Smooth muscle cell of the umbilical artery (primary cell): ENCODE measurements around the gene CD48. TPM values are rescaled to one million over a fixed set of nuclear protein-coding genes. Genes with fewer than 3 reads are reported as not detected.

ENCODE experiments used
- total RNA-seq: library from RNA; depleted of rRNA; stranded (reverse); fragments of >200 nt; gene quantifications from 2 replicates; pipeline ENCODE4 v1.2.3, GENCODE V29; 2014

CD48 gene
- total RNA-seq, result not detected in 2 replicates

GRCh38 chr1:160711602-160712311 lies at the start of gene CD48:
TSS of gene CD48 (minus strand) at chr1:160711822. CDS start at chr1:160711763, 59 bp downstream.

GRCh38 chr1:160739098-160739511 lies 27.5 kb upstream of the CD48 start, which contains the start of gene SLAMF7:
TSS of gene SLAMF7 (plus strand) at chr1:160739247. CDS start at chr1:160739302, 55 bp downstream.

GRCh38 chr1:160646711-160647328 lies 64.8 kb downstream of the CD48 start, which contains the start of gene SLAMF1:
TSS of gene SLAMF1 (minus strand) at chr1:160647044. CDS start at chr1:160646945, 99 bp downstream.

Other genes starting within 250 kb of the CD48 start
- gene SLAMF6, start 188.6 kb downstream of the CD48 start, total RNA-seq, result not detected in 2 replicates
- not detected in 2 replicates for gene CD84, start 132.3 kb downstream of the CD48 start, total RNA-seq
- not detected in 2 replicates for gene SLAMF1, start 64.8 kb downstream of the CD48 start, total RNA-seq
- gene SLAMF7, start 27.4 kb upstream of the CD48 start, total RNA-seq, result not detected in 2 replicates
- gene LY9, start 84.4 kb upstream of the CD48 start, total RNA-seq, result not detected in 2 replicates
- gene CD244, start 151.1 kb upstream of the CD48 start, total RNA-seq, result not detected in 2 replicates
- gene ITLN1, start 173.4 kb upstream of the CD48 start, total RNA-seq, result not detected in 2 replicates
- gene ITLN2, start 243.0 kb upstream of the CD48 start, total RNA-seq, result not detected in 2 replicates